ENCODE results near the gene KIRREL1.

DNA sequence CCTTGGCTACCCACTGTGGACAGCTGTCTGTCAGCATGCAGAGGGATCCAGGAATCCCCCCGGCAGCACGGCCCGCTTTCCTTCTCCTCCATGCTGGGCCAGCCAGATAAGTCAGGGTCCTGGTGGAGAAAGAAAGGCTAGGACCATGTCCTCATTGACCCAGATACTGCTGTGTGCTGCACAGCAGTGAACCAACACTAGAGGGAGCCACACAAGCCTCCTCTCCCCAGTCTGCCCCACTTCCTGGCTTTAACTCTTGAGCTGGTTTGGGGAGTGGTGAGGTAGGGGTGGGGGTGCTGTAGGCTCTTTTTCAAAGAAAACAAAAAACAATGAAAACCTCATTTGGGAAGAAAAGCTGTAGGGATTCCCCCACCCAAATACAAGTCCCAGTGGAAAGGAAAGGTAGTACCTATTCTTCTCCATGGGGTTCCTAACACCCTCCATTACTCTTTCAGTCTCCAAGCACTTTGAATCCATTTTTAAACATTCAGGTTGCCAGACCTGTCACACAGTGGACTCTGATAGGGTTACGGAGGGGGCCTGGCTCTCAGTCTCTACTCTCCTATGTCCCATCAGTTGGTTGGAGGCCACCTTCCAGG is 102.4 kb downstream of the KIRREL1 start:
- no peak; the same call in 1 of the 2 replicates for TF ChIP-seq GABPA (IDR thresholded peaks at IDR 0.05; ENCODE audit: borderline replicate concordance, insufficient read depth, low read length)
- peak; percentile 94 to 96 (median 94) for TF ChIP-seq CTCF (IDR thresholded peaks at IDR 0.05; ENCODE audit: control extremely low read depth in 1 of 3, insufficient read depth in 1 of 3, low read depth in 1 of 3, low read length in 3 of 3)
- no peak for TF ChIP-seq NRF1 (IDR thresholded peaks at IDR 0.05; ENCODE audit: low read depth, low read length)
- TF ChIP-seq POLR2AphosphoS5 (IDR thresholded peaks at IDR 0.05; ENCODE audit: low read depth, low read length) = no peak
- TF ChIP-seq TBP (IDR thresholded peaks at IDR 0.05; ENCODE audit: low read depth, low read length) = no peak
- TF ChIP-seq YY1 (IDR thresholded peaks at IDR 0.05; ENCODE audit: low read depth, low read length) = 0 out of 2 replicates have a peak, but pooled peaks have one; percentile 51
- TF ChIP-seq MAX (IDR thresholded peaks at IDR 0.05) = no peak
